ENCODE measurements around the gene LDOC1. TPM values are rescaled to one million over a fixed set of nuclear protein-coding genes. Genes with fewer than 3 reads are reported as not detected.
"Not testable (repeated sequence)": the region's sequence is repeated elsewhere in the genome, so short reads cannot be mapped to it uniquely, and the experiment has no call there.

LDOC1 gene
- total RNA-seq, result 10 to 100 TPM; 14.9 to 17.5 TPM
- total RNA-seq, result 2.2 to 2.3 reads per million in 2 donors

- no peaks in the 10 kb centered on the region for H3K9me3 ChIP-seq (ENCODE audit: control insufficient read depth, low read length, poor library complexity, severe bottlenecking)
- peak; percentile 91 for ATAC-seq
- Mint-ChIP-seq H3K4me1 (peaks cover 10% of the 10 kb centered on the region), H3K27me3 (no peaks in the 10 kb centered on the region), H3K4me3 (peak within 1 kb of the TSS; percentile 87), H3K27ac (no peak within 1 kb of the TSS), H3K36me3 (ENCODE audit: low read depth) (no peaks in the 10 kb centered on the region)
- peak; percentile 65 to 77 (median 71) for DNase-seq
These were observed at the start of gene LDOC1 for GRCh38 chrX:141176586-141177451. LDOC1 (minus strand) TSS chrX:141177129; CDS start chrX:141177021, 108 bp downstream.

- Mint-ChIP-seq H3K36me3 (ENCODE audit: low read depth) (no peaks in the 10 kb centered on the region), H3K4me3 (no peak overlapping the region), H3K4me1 (no peaks in the 10 kb centered on the region), H3K27ac (no peak overlapping the region), H3K27me3 (no peaks in the 10 kb centered on the region)
- DNase-seq, result no peak
- H3K9me3 ChIP-seq (ENCODE audit: control insufficient read depth, low read length, poor library complexity, severe bottlenecking), result no peaks in the 10 kb centered on the region
- no peak for ATAC-seq
These were observed 44.7 kb upstream of the LDOC1 start for GRCh38 chrX:141221611-141222010.

DNA sequence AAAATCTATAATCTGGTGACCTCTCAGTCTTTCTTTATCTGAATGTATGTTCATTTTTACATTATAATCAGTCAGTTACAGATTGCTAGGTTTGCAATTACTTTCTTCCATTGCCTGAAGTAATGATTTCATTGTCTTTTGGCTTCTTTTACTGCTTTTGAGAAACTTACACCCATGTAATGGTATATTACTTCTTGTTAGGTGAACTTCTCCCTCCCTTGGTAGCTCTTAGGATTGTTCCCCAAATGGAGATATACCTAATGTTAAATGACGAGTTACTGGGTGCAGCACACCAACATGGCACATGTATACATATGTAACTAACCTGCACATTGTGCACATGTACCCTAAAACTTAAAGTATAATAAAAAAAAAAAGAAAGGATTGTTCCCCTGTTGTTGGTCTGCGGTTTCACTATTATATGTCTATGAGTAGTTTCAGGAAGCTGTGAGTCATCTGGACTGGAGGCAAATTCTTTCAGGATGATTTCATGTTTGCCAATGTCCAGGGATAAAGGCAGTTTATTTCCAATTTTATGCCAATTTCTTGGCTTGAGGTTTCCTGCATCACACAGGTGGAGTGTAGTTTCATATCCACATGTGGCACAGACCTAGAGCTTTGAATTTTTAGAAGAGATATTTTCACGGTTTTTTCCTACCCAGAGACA lies 43.5 kb upstream of the LDOC1 start:
- Mint-ChIP-seq H3K27me3 (no peaks in the 10 kb centered on the region), H3K4me1 (no peaks in the 10 kb centered on the region), H3K27ac (no peak overlapping the region), H3K36me3 (ENCODE audit: low read depth) (no peaks in the 10 kb centered on the region), H3K4me3 (no peak overlapping the region)
- ATAC-seq, result no peak
- DNase-seq, result no peak
- H3K9me3 ChIP-seq (ENCODE audit: control insufficient read depth, low read length, poor library complexity, severe bottlenecking), result no peaks in the 10 kb centered on the region

GRCh38 chrX:141214196-141214595 lies 37.3 kb upstream of the LDOC1 start:
- H3K36me3 Mint-ChIP-seq (ENCODE audit: low read depth), result no peaks in the 10 kb centered on the region
- no peaks in the 10 kb centered on the region for H3K27me3 Mint-ChIP-seq

DNA sequence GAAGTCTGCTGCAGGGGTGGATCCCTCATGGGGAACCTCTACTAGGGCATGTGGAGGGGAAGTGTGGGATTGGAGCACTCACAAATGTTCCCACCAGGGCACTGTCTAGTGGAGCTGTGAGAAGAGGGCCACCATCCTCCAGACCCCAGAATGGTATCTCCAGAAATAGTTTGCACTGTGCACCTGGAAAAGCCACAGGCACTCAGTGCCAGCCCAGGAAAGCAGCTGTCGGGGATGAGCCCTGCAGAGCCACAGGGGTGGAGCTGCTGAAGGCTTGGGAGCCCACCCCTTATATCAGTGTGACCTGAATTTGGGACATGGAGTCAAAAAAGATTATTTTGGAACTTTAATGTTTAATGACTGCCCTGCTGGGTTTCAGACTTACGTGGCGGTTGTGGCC lies 25.0 kb upstream of the LDOC1 start:
- DNase-seq, result no peak
- Mint-ChIP-seq H3K27ac (no peak overlapping the region), H3K4me3 (no peak overlapping the region), H3K27me3 (no peaks in the 10 kb centered on the region), H3K36me3 (ENCODE audit: low read depth) (no peaks in the 10 kb centered on the region), H3K4me1 (no peaks in the 10 kb centered on the region)
- ATAC-seq, result no peak
- no peaks in the 10 kb centered on the region for H3K9me3 ChIP-seq (ENCODE audit: control insufficient read depth, low read length, poor library complexity, severe bottlenecking)

More at GRCh38 chrX:141214196-141214595, 37.3 kb upstream of the LDOC1 start:
- DNase-seq, result no peak
- H3K27ac Mint-ChIP-seq, result no peak overlapping the region
- H3K4me3 Mint-ChIP-seq, result no peak overlapping the region
- ATAC-seq, result no peak
- H3K9me3 ChIP-seq (ENCODE audit: control insufficient read depth, low read length, poor library complexity, severe bottlenecking), result no peaks in the 10 kb centered on the region
- no peaks in the 10 kb centered on the region for H3K4me1 Mint-ChIP-seq

- not testable (repeated sequence) for DNase-seq; H3K27me3 Mint-ChIP-seq; H3K27ac Mint-ChIP-seq; H3K4me1 Mint-ChIP-seq; H3K4me3 Mint-ChIP-seq; H3K36me3 Mint-ChIP-seq (ENCODE audit: low read depth); ATAC-seq; H3K9me3 ChIP-seq (ENCODE audit: control insufficient read depth, low read length, poor library complexity, severe bottlenecking)
These were observed 11.6 kb upstream of the LDOC1 start for GRCh38 chrX:141188573-141188972.

DNA sequence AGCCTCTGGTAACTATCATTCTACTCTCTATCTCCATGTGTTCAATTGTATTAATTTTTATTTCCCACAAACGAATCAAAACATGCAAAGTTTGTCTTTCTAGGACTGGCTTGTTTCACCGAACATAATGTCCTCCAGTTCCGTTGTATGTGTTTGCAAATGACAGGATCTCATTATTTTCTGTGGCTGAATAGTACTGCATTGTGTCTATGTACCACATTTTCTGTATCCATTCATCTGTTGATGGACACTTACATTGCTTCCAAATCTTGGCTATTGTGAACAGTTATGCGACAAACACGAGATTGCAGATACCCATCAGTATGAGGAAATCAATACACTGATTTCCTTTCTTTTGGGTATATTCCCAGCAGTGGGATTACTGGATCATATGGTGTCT lies 8.4 kb upstream of the LDOC1 start:
- Mint-ChIP-seq H3K27ac (no peak overlapping the region), H3K36me3 (ENCODE audit: low read depth) (no peaks in the 10 kb centered on the region), H3K27me3 (no peaks in the 10 kb centered on the region), H3K4me1 (no peaks in the 10 kb centered on the region), H3K4me3 (no peak overlapping the region)
- H3K9me3 ChIP-seq (ENCODE audit: control insufficient read depth, low read length, poor library complexity, severe bottlenecking), result no peaks in the 10 kb centered on the region
- DNase-seq (no peak), ATAC-seq (no peak)

- no peak overlapping the region for H3K4me3 Mint-ChIP-seq
- no peaks in the 10 kb centered on the region for H3K36me3 Mint-ChIP-seq (ENCODE audit: low read depth)
- H3K27me3 Mint-ChIP-seq, result no peaks in the 10 kb centered on the region
- ATAC-seq (no peak), DNase-seq (no peak)
- no peaks in the 10 kb centered on the region for H3K9me3 ChIP-seq (ENCODE audit: control insufficient read depth, low read length, poor library complexity, severe bottlenecking)
- H3K27ac Mint-ChIP-seq, result no peak overlapping the region
- H3K4me1 Mint-ChIP-seq, result no peaks in the 10 kb centered on the region
These were observed 6.1 kb upstream of the LDOC1 start for GRCh38 chrX:141183000-141183399.

DNA sequence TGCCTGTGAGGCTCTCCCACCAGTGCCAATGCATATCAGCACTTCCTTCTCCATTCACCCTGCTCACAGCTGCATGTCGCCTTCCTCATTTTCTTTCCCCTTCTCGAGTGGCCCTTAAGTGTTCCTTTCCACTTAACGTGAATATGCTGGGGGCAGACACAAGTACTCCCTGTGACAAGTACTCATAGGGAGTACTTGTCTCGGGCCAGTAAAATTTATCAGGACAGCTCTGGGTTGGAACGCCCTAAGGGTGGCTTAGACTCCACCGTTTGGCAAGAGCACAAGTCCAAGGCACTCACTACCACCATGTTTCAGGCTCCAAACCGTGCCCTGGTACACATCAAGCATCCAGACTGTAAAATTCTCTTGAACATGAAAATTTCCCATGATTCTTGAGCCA lies 3.9 kb upstream of the LDOC1 start:
- DNase-seq, result no peak
- no peak overlapping the region for H3K27ac Mint-ChIP-seq
- no peaks in the 10 kb centered on the region for H3K36me3 Mint-ChIP-seq (ENCODE audit: low read depth)

DNA sequence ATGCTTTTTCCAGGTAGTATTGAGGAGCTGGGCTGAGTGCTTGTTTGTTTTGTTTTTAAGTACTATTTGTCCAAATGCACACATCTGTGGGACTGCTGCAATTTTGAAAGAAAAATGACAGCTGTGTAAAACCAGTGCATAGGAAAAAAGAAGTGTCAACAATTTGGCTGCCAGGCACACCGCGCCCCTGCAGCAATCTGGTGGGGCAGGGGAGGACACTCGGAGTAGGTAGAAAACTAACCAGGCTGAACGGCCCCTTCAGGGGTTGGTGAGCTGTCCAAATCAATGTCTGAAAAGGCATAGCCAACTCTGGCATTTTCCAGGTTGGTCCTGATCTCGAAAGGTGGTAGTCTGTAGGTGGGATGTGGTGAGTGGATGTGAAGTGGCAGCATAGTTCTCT lies 1.1 kb downstream of the LDOC1 start:
- Mint-ChIP-seq H3K4me1 (peaks cover 12% of the 10 kb centered on the region), H3K27ac (no peak overlapping the region), H3K36me3 (ENCODE audit: low read depth) (no peaks in the 10 kb centered on the region), H3K27me3 (no peaks in the 10 kb centered on the region), H3K4me3 (peak overlapping the region; percentile 87)
- ATAC-seq (no peak), DNase-seq (no peak)
- no peaks in the 10 kb centered on the region for H3K9me3 ChIP-seq (ENCODE audit: control insufficient read depth, low read length, poor library complexity, severe bottlenecking)

More for the DNA sequence above, 3.9 kb upstream of the LDOC1 start:
- ATAC-seq, result no peak
- no peaks in the 10 kb centered on the region for H3K27me3 Mint-ChIP-seq
- H3K4me1 Mint-ChIP-seq, result peaks cover 1% of the 10 kb centered on the region
- H3K9me3 ChIP-seq (ENCODE audit: control insufficient read depth, low read length, poor library complexity, severe bottlenecking), result no peaks in the 10 kb centered on the region
- no peak overlapping the region for H3K4me3 Mint-ChIP-seq

DNA sequence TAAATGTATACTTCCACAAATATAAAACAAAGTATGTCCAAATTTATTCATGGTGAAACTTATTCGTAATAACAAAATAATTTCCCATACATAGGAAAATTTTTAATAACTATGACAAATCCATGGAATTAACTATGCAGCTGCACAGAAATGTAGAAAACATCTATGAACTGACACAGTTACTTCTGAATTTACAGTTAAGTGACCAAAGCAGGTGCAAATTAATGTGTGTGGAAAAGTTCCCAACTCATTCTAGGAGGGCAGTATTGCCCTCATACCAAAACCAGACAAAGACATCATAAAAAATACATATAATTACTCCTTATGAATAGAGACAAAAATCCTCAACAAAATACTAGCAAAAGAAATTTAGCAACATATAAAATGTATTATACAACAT lies 12.5 kb downstream of the LDOC1 start:
- H3K4me1 Mint-ChIP-seq, result peaks cover 4% of the 10 kb centered on the region
- no peaks in the 10 kb centered on the region for H3K36me3 Mint-ChIP-seq (ENCODE audit: low read depth)
- DNase-seq (no peak), ATAC-seq (no peak)
- H3K9me3 ChIP-seq (ENCODE audit: control insufficient read depth, low read length, poor library complexity, severe bottlenecking), result no peaks in the 10 kb centered on the region
- H3K27ac Mint-ChIP-seq, result no peak overlapping the region
- no peak overlapping the region for H3K4me3 Mint-ChIP-seq
- no peaks in the 10 kb centered on the region for H3K27me3 Mint-ChIP-seq

DNA sequence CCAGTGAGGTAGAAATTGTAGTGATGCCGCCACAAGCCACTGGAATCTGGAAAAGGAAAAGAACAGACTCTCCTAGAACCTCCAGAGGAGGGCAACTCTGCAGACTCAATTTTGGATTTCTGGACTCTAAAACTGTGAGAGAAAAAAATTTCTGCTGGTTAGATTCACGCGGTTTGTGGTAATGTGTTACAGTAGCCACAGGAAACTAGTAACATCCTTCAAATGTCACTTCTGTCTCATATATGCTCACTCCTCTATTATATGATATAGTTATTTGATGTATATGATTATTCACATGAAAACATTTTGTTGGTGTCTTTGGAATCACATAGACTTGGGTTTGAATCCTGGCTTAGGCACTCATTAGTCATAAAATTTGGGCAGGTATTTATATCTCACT lies 18.8 kb downstream of the LDOC1 start:
- Mint-ChIP-seq H3K4me3 (no peak overlapping the region), H3K4me1 (no peaks in the 10 kb centered on the region), H3K27ac (no peak overlapping the region), H3K36me3 (ENCODE audit: low read depth) (peaks cover under 1% of the 10 kb centered on the region), H3K27me3 (no peaks in the 10 kb centered on the region)
- ATAC-seq, result no peak
- H3K9me3 ChIP-seq (ENCODE audit: control insufficient read depth, low read length, poor library complexity, severe bottlenecking), result no peaks in the 10 kb centered on the region
- DNase-seq, result no peak

- not testable (repeated sequence) for H3K27ac Mint-ChIP-seq; H3K27me3 Mint-ChIP-seq; H3K9me3 ChIP-seq (ENCODE audit: control insufficient read depth, low read length, poor library complexity, severe bottlenecking); H3K4me3 Mint-ChIP-seq; DNase-seq; H3K4me1 Mint-ChIP-seq; ATAC-seq; H3K36me3 Mint-ChIP-seq (ENCODE audit: low read depth)
These were observed 21.7 kb downstream of the LDOC1 start for GRCh38 chrX:141155231-141155630.
